HepG2 (cell line): ENCODE measurements around the gene CLCN1. TPM values are rescaled to one million over a fixed set of nuclear protein-coding genes. Genes with fewer than 3 reads are reported as not detected.

Source experiments
- ADNP ChIP-seq: sonication (generic); formaldehyde crosslinking; IDR thresholded peaks from 2 replicates; pipeline ENCODE4 v1.4.0; 2020; ENCODE audit warnings: missing genetic modification reagents
- DNMT3B ChIP-seq: conservative IDR thresholded peaks from 2 replicates; pipeline ENCODE4 v1.6.1; 2016; ENCODE audit warnings: missing biosample characterization, control low read depth
- RBM39 ChIP-seq: fragments of 200-400 bp; formaldehyde crosslinking; IDR thresholded peaks from one replicate; pipeline ENCODE4 v1.6.1; 2018; ENCODE audit warnings: antibody characterized with exemption, mild to moderate bottlenecking, low read depth, low read length; ENCODE audit not compliant: poor library complexity, severe bottlenecking
- ZNF232 ChIP-seq: sonication (generic); formaldehyde crosslinking; IDR thresholded peaks from 2 replicates; pipeline ENCODE4 v1.4.0; 2020; ENCODE audit warnings: missing genetic modification reagents, borderline replicate concordance
- ZNF670 ChIP-seq: sonication (generic); formaldehyde crosslinking; IDR thresholded peaks from 2 replicates; pipeline ENCODE4 v1.8.0; 2022; ENCODE audit warnings: mild to moderate bottlenecking, missing genetic modification reagents, borderline replicate concordance
- ZNF841 ChIP-seq: sonication (generic); formaldehyde crosslinking; IDR thresholded peaks from 2 replicates; pipeline ENCODE4 v1.8.1; 2023; ENCODE audit warnings: missing genetic modification reagents, borderline replicate concordance
- polyA plus RNA-seq, 8 experiments: library from polyadenylated mRNA; depleted of rRNA in 3 of 8; stranded (reverse) in 7 of 8; unstranded in 1 of 8; fragments of >200 nt; fragmentation: Illumina TruSeq in 4 of 8; extraction: Trizol in 4 of 8; gene quantifications; 2 replicates each; pipeline versions ENCODE4 v1.2.1 to v1.2.3, GENCODE V29; 2011 to 2016; ENCODE audit warnings: low read depth in 4 of 8, missing spikeins in 1 of 8, mixed read lengths in 1 of 8; ENCODE audit not compliant: insufficient read depth in 1 of 8
- total RNA-seq, 5 experiments: library from RNA; depleted of rRNA; stranded (reverse); fragments of >200 nt; fragmentation: Illumina TruSeq; extraction: Trizol; gene quantifications; 2 replicates each; pipeline ENCODE4 v1.2.3, GENCODE V29; 2016; ENCODE audit warnings: low read depth in 1 of 5
- TF ChIP-seq, protein P1 (sequence below): sonication (generic); formaldehyde crosslinking; conservative IDR thresholded peaks from 2 replicates; pipeline ENCODE4 v1.4.0; 2020; ENCODE audit warnings: mild to moderate bottlenecking, missing genetic modification reagents, moderate library complexity
- TF ChIP-seq, protein P2 (sequence below): sonication (generic); formaldehyde crosslinking; IDR thresholded peaks from 2 replicates; pipeline ENCODE4 v1.4.0; 2020; ENCODE audit warnings: missing genetic modification reagents
- TF ChIP-seq, protein P3 (sequence below): sonication (generic); formaldehyde crosslinking; IDR thresholded peaks from 2 replicates; pipeline ENCODE4 v1.4.0; 2020; ENCODE audit warnings: missing genetic modification reagents

CLCN1 gene
- total and polyA plus RNA-seq, 2 of the 13 experiments (the other 11 are each of a cell fraction or from before 2014, with no cell fraction given), result 0.01 TPM; not detected in 1

DNA sequence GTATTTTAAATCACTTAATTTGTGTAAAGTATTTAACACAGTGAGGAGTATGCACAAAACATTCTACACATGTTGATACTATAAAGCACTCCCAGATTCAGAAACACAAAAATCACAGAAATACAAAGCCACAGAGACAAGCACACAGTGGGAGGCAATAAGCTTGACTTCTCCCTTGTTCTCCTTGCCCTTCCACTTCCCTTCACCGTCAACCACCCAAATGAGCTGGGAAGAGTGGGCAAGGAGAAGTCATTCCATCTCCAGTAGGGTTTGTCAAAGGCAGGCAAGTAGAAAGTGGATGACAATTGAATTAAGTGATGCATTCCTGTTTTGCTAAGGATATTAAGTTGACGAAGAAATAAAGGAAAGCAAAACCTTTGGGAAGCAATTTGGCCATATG is 35.3 kb upstream of the CLCN1 start (continued):
- TF ChIP-seq, protein P1, sequence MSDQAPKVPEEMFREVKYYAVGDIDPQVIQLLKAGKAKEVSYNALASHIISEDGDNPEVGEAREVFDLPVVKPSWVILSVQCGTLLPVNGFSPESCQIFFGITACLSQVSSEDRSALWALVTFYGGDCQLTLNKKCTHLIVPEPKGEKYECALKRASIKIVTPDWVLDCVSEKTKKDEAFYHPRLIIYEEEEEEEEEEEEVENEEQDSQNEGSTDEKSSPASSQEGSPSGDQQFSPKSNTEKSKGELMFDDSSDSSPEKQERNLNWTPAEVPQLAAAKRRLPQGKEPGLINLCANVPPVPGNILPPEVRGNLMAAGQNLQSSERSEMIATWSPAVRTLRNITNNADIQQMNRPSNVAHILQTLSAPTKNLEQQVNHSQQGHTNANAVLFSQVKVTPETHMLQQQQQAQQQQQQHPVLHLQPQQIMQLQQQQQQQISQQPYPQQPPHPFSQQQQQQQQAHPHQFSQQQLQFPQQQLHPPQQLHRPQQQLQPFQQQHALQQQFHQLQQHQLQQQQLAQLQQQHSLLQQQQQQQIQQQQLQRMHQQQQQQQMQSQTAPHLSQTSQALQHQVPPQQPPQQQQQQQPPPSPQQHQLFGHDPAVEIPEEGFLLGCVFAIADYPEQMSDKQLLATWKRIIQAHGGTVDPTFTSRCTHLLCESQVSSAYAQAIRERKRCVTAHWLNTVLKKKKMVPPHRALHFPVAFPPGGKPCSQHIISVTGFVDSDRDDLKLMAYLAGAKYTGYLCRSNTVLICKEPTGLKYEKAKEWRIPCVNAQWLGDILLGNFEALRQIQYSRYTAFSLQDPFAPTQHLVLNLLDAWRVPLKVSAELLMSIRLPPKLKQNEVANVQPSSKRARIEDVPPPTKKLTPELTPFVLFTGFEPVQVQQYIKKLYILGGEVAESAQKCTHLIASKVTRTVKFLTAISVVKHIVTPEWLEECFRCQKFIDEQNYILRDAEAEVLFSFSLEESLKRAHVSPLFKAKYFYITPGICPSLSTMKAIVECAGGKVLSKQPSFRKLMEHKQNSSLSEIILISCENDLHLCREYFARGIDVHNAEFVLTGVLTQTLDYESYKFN, result no peak
- TF ChIP-seq ZNF232 (CRISPR knock-in tag) (no peak), ZNF841 (no peak), ADNP (CRISPR knock-in tag) (no peak), RBM39 (no peak), DNMT3B (CRISPR knock-in tag) (no peak), ZNF670 (CRISPR knock-in tag) (no peak)
- TF ChIP-seq, protein P2, sequence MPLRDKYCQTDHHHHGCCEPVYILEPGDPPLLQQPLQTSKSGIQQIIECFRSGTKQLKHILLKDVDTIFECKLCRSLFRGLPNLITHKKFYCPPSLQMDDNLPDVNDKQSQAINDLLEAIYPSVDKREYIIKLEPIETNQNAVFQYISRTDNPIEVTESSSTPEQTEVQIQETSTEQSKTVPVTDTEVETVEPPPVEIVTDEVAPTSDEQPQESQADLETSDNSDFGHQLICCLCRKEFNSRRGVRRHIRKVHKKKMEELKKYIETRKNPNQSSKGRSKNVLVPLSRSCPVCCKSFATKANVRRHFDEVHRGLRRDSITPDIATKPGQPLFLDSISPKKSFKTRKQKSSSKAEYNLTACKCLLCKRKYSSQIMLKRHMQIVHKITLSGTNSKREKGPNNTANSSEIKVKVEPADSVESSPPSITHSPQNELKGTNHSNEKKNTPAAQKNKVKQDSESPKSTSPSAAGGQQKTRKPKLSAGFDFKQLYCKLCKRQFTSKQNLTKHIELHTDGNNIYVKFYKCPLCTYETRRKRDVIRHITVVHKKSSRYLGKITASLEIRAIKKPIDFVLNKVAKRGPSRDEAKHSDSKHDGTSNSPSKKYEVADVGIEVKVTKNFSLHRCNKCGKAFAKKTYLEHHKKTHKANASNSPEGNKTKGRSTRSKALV (CRISPR knock-in tag), result no peak
- TF ChIP-seq, protein P3, sequence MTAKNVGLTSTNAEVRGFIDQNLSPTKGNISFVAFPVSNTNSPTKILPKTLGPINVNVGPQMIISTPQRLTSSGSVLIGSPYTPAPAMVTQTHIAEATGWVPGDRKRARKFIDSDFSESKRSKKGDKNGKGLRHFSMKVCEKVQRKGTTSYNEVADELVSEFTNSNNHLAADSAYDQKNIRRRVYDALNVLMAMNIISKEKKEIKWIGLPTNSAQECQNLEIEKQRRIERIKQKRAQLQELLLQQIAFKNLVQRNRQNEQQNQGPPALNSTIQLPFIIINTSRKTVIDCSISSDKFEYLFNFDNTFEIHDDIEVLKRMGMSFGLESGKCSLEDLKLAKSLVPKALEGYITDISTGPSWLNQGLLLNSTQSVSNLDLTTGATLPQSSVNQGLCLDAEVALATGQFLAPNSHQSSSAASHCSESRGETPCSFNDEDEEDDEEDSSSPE, result no peak
